Measurements from ENCODE around the gene SCGB1A1.

Gene SCGB1A1

DNA sequence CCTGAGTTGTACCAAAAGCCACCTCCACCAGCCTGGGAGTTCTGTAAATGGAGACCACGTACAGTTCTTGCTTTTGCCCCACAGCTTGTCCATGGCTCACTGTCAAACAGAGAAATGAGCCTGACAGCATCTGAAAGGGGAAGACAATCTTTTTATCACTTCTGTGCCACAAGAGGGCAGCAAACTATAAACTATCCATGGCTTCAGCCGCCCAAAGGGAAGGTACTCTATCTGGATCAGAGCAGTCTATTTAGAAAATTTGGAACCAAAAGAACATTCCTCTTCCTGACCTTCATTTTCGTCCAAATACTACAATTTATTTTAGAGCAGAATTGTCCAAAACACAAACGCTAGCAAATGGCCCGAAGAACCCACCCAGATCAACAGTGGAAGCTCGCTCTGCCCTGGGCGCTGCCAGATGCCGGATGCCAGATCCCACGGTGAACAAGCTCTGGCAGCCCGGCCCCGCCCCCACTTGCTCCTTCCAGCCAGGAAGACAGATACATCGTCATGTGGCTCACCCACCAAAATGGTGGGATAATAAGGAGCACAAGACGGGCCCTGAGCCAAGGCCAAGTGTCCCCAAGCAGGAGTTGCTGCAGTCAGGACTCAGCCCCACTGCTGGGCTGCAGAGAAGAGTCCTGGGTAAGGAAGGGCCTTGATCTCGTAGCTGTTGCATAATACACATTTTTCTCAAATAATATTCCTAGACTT lies 23.9 kb upstream of the SCGB1A1 start:
- TF ChIP-seq, protein P1, sequence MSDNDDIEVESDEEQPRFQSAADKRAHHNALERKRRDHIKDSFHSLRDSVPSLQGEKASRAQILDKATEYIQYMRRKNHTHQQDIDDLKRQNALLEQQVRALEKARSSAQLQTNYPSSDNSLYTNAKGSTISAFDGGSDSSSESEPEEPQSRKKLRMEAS (IDR thresholded peaks at IDR 0.05; ENCODE audit: low read depth, low read length) = no peak
- TF ChIP-seq, protein P2, sequence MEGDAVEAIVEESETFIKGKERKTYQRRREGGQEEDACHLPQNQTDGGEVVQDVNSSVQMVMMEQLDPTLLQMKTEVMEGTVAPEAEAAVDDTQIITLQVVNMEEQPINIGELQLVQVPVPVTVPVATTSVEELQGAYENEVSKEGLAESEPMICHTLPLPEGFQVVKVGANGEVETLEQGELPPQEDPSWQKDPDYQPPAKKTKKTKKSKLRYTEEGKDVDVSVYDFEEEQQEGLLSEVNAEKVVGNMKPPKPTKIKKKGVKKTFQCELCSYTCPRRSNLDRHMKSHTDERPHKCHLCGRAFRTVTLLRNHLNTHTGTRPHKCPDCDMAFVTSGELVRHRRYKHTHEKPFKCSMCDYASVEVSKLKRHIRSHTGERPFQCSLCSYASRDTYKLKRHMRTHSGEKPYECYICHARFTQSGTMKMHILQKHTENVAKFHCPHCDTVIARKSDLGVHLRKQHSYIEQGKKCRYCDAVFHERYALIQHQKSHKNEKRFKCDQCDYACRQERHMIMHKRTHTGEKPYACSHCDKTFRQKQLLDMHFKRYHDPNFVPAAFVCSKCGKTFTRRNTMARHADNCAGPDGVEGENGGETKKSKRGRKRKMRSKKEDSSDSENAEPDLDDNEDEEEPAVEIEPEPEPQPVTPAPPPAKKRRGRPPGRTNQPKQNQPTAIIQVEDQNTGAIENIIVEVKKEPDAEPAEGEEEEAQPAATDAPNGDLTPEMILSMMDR (IDR thresholded peaks at IDR 0.05; ENCODE audit: low read depth, low read length) = peak; percentile 54
- peak; percentile 85 for DNase-seq (ENCODE audit: low read depth)
- no peak overlapping the region for H3K4me3 ChIP-seq (ENCODE audit: low read depth, low read length)

DNA sequence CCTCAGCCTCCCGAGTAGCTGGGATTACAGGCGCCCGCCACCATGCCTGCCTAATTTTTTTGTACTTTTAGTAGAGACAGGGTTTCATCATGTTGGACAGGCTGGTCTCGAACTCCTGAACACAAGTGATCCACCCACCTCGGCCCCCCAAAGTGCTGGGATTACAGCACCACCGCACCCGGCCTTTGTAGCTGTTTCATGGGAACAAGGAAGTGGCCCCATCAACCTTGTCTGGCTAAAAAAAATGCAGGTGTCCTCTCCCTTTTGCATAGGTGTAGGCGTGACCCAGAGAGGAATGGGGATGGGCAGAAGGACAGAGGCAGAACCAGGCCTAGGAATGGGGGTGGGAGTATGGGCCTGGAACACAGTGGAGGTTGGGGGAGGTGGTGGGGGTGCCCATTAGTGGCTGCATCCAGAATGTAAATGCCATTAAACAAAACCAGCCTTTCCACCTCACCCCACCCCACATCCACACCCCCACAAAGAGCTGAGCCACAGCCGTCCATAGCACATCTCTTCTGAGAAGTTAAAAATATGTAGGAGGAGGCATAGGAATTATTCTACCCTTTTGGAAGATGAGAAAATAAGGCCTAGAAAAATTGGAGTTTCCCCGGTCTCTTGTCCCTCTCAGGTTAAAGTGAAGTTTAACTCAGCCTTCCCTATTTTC lies 22.8 kb upstream of the SCGB1A1 start:
- no peak for DNase-seq (ENCODE audit: low read depth)
- TF ChIP-seq MYC (IDR thresholded peaks at IDR 0.05; ENCODE audit: low read depth, low read length) (no peak), POLR2A (IDR thresholded peaks at IDR 0.05; ENCODE audit: extremely low read depth, insufficient read length) (no peak)
- TF ChIP-seq, protein P2 (IDR thresholded peaks at IDR 0.05; ENCODE audit: low read depth, low read length) = no peak
- TF ChIP-seq, protein P1 (IDR thresholded peaks at IDR 0.05; ENCODE audit: low read depth, low read length) = no peak

GRCh38 chr11:62398011-62398994 lies 20.5 kb upstream of the SCGB1A1 start:
- no peak overlapping the region for H3K4me3 ChIP-seq (ENCODE audit: low read depth, low read length)
- peak; percentile 47 for DNase-seq (ENCODE audit: low read depth)
- TF ChIP-seq, protein P2 (IDR thresholded peaks at IDR 0.05; ENCODE audit: low read depth, low read length) = no peak
- TF ChIP-seq MYC (IDR thresholded peaks at IDR 0.05; ENCODE audit: low read depth, low read length) (no peak), POLR2A (IDR thresholded peaks at IDR 0.05; ENCODE audit: extremely low read depth, insufficient read length) (no peak)
- TF ChIP-seq, protein P1 (IDR thresholded peaks at IDR 0.05; ENCODE audit: low read depth, low read length) = no peak

More for the DNA sequence above, 22.8 kb upstream of the SCGB1A1 start:
- no peak overlapping the region for H3K4me3 ChIP-seq (ENCODE audit: low read depth, low read length)

DNA sequence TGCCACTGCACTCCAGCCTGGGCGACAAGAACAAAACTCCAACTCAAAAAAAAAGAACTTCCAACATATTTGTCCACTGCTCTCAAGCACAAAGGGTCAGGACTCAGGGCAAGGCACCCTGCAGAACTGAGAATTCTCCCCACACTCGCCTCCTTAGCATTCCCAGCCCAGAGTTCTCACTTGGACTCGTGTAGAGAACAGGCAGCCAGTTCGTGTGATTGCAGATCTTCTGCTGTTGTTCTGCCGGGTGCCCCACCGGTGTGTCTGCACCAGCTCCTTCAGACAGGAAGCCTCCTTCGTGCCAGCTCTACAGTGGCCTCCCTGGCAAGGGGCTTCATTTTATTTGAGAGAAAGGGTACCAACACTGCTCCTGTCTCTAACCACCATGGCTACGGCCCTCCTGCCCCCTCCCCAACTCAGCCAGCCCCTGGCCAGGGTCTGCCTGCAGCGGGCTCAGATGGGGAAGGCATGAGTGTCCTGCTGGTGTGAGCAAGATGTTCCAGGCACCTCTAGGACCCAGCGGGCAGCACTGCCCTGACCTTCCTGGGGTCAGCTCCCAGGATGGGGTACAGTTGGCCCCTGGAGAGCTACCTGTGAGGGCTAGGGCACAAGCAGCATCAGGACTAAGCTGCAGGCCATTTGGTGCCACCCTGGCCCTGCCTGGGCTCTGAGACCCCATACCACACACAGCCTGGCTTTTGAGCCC lies 19.5 kb upstream of the SCGB1A1 start:
- DNase-seq (ENCODE audit: low read depth) = no peak
- H3K4me3 ChIP-seq (ENCODE audit: low read depth, low read length) = no peak overlapping the region
- TF ChIP-seq MYC (IDR thresholded peaks at IDR 0.05; ENCODE audit: low read depth, low read length) (no peak), POLR2A (IDR thresholded peaks at IDR 0.05; ENCODE audit: extremely low read depth, insufficient read length) (no peak)
- TF ChIP-seq, protein P1 (IDR thresholded peaks at IDR 0.05; ENCODE audit: low read depth, low read length) = no peak
- TF ChIP-seq, protein P2 (IDR thresholded peaks at IDR 0.05; ENCODE audit: low read depth, low read length) = no peak

DNA sequence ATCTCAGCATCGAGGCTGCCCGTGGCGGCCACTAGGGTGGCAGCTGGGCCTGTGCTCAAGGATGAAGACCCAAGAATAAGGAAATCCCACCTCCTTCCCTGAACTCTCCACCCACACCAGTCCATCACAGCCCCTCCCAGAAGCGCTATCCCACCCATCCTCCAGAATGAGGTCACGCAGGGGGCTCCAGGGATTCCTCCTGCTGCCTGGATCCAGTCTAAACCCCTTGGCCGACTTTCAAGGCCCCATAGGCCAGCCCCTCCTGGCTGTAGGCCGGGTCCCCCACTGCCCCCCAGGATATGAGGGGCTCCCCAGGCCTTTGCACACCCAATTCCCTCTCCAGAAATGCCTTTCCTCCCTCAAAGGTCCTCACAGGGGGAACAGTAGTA lies 19.0 kb upstream of the SCGB1A1 start:
- no peak for DNase-seq (ENCODE audit: low read depth)
- TF ChIP-seq, protein P1 (IDR thresholded peaks at IDR 0.05; ENCODE audit: low read depth, low read length) = no peak
- TF ChIP-seq POLR2A (IDR thresholded peaks at IDR 0.05; ENCODE audit: extremely low read depth, insufficient read length) = no peak
- TF ChIP-seq MYC (IDR thresholded peaks at IDR 0.05; ENCODE audit: low read depth, low read length) = no peak
- TF ChIP-seq, protein P2 (IDR thresholded peaks at IDR 0.05; ENCODE audit: low read depth, low read length) = no peak
- no peak overlapping the region for H3K4me3 ChIP-seq (ENCODE audit: low read depth, low read length)
